Testis (tissue), 3 donors: ENCODE measurements around the gene NME7. TPM values are rescaled to one million over a fixed set of nuclear protein-coding genes. Genes with fewer than 3 reads are reported as not detected.

Source experiments
- DNase-seq: peaks from one replicate; pipeline ENCODE4 v3.0.0-alpha.2; 2019
- H3K27ac ChIP-seq, 2 donors: fragments of 200-600 bp; sonication (generic); one replicate each; pipeline ENCODE4 v1.5.1; 2019
- H3K27me3 ChIP-seq: fragments of 200-600 bp; sonication (generic); one replicate; pipeline ENCODE4 v1.5.1; 2019
- H3K36me3 ChIP-seq: fragments of 200-600 bp; sonication (generic); one replicate; pipeline ENCODE4 v1.5.1; 2017; ENCODE audit warnings: low read depth; ENCODE audit errors: missing control alignments
- H3K4me1 ChIP-seq: fragments of 200-600 bp; sonication (generic); one replicate; pipeline ENCODE4 v1.5.1; 2019
- H3K4me3 ChIP-seq, 2 donors: fragments of 200-600 bp; sonication (generic); one replicate each; pipeline ENCODE4 v1.5.1; 2017 to 2019
- H3K9me3 ChIP-seq: fragments of 200-600 bp; sonication (generic); one replicate; pipeline ENCODE4 v1.5.1; 2017
- CTCF ChIP-seq, 3 experiments: fragments of 450-650 bp in 2 of 3; fragments of 200-600 bp in 1 of 3; sonication (generic) in 1 of 3; IDR thresholded peaks; one replicate each; pipeline ENCODE4 v1.5.1; 2016 to 2019; ENCODE audit warnings: antibody characterized with exemption in 3 of 3, mild to moderate bottlenecking in 2 of 3, moderate library complexity in 1 of 3
- POLR2A ChIP-seq: fragments of 450-650 bp; IDR thresholded peaks from one replicate; pipeline ENCODE4 v1.6.1; 2017; ENCODE audit warnings: antibody characterized with exemption, mild to moderate bottlenecking, moderate library complexity
- WGBS, 2 donors: methylation state at CpG; one replicate each; pipeline ENCODE4 v1.1.5; 2018; 5-methylcytosine and 5-hydroxymethylcytosine counted together
- intact Hi-C: fragments of 100-400 bp; cut with DNase I; formaldehyde crosslinking; loops from one replicate; pipeline ENCODE4 v1.15.1; 2023; ENCODE audit warnings: low total_unique reads
- polyA plus RNA-seq: library from polyadenylated mRNA; stranded (reverse); fragments of 350-450 nt; fragmentation: Illumina TruSeq; extraction: RNeasy Lipid Tissue Mini Kit (QIAGEN cat#74804); gene quantifications from one replicate; pipeline ENCODE4 v1.2.3, GENCODE V29; 2014; ENCODE audit warnings: low read depth, low replicate concordance; ENCODE audit not compliant: insufficient read depth
- total RNA-seq, 2 donors: library from RNA; depleted of rRNA; stranded (reverse); fragments of >200 nt; gene quantifications; one replicate each; pipeline ENCODE4 v1.2.3, GENCODE V29; 2016

NME7 gene
- total and polyA plus RNA-seq, 3 donors from 2014 or later, result 21.4 to 29.0 (median 24.0) TPM

GRCh38 chr1:169322138-169322537, 45.5 kb downstream of the NME7 start:
- no peaks in the 10 kb centered on the region for H3K4me1 ChIP-seq
- H3K9me3 ChIP-seq, result no peaks in the 10 kb centered on the region
- WGBS, 2 donors, result 94 to 96% methylated on average over 3 of the region's 3 CpGs
- no peaks in the 10 kb centered on the region for H3K36me3 ChIP-seq
- intact Hi-C loops, result no loop called here
- TF ChIP-seq CTCF (IDR thresholded peaks at IDR 0.05) (no peak), POLR2A (no peak)
- H3K4me3 ChIP-seq, result no peak overlapping the region
- H3K27ac ChIP-seq, result no peak overlapping the region
- no peaks in the 10 kb centered on the region for H3K27me3 ChIP-seq
- no peak for DNase-seq

DNA sequence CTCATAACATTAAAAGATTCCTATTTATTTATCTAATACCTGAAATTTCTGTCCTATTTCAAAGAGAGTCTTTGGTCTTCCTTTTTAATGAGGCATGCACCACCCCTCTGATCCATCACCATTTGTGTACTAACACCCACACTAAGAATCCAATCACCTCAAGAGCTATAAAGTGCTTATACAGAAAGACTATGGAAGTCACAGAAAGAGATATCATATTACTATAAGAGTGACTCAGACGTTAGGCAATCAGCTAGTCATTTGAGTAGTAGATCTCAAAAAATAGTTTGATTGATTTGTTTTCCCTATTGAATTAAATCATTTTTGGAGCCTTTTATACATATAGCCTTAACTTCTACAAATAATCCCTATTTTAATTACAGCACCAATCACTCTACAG, 46.1 kb downstream of the NME7 start:
- DNase-seq, result no peak
- Histone ChIP-seq H3K9me3 (no peaks in the 10 kb centered on the region), H3K27ac (no peak overlapping the region), H3K27me3 (no peaks in the 10 kb centered on the region), H3K4me3 (no peak overlapping the region), H3K4me1 (no peaks in the 10 kb centered on the region), H3K36me3 (no peaks in the 10 kb centered on the region)
- WGBS, 2 donors, result 88 to 93% methylated on average over 1 of the region's 1 CpG
- TF ChIP-seq CTCF (IDR thresholded peaks at IDR 0.05) (no peak), POLR2A (no peak)
- intact Hi-C loops, result no loop called here

DNA sequence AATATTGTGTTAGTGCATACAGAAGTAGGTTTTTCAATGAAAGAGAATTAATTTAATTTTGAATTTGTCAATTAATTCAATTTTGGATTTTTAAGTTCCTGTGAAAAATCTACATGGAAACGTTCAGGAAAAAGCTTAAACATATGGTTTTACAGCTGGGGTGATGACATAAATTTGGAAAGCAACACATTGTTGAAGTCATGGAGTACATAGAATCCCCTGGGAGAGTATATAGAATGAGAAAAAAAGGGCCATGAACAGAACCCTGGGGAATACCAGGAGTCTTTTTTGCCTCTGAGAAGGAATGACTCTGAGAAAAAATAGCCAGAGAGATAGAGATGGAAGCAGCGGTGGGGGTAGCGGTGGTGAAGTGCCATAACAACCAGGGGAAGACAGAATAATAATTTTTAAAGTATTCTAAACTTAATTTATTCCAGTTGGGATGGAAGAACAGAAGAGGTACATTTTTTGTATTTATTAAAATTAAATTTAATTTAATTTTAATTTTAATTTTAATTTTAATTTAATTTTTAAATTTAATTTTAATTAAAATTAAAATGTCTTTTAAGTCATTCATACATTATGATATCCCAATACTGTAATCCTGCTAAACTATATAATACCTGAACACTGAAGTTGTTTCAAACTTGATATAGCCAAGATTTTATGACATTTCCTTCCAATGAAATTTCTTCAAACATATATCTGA, 48.9 kb downstream of the NME7 start:
- Histone ChIP-seq H3K4me3 (no peak overlapping the region), H3K27me3 (no peaks in the 10 kb centered on the region)
- WGBS, 2 donors, result 92 to 95% methylated on average over 3 of the region's 3 CpGs

GRCh38 chr1:169316556-169316955, 51.0 kb downstream of the NME7 start:
- Histone ChIP-seq H3K4me1 (no peaks in the 10 kb centered on the region), H3K4me3 (no peak overlapping the region), H3K36me3 (no peaks in the 10 kb centered on the region), H3K27ac (no peak overlapping the region), H3K27me3 (no peaks in the 10 kb centered on the region), H3K9me3 (no peaks in the 10 kb centered on the region)
- intact Hi-C loops, result no loop called here
- DNase-seq, result no peak
- TF ChIP-seq CTCF (IDR thresholded peaks at IDR 0.05) (no peak), POLR2A (no peak)

More for the DNA sequence above, 48.9 kb downstream of the NME7 start:
- DNase-seq, result no peak
- no peak overlapping the region for H3K27ac ChIP-seq
- H3K9me3 ChIP-seq, result no peaks in the 10 kb centered on the region
- no peaks in the 10 kb centered on the region for H3K4me1 ChIP-seq
- intact Hi-C loops, result no loop called here
- H3K36me3 ChIP-seq, result no peaks in the 10 kb centered on the region
- TF ChIP-seq POLR2A (no peak), CTCF (IDR thresholded peaks at IDR 0.05) (no peak)
